SKM-1 treated with dmso at 0.1 percent for 144 hours (cell line): Measurements from ENCODE around the gene ELP2.
"Not testable (repeated sequence)": the region's sequence is repeated elsewhere in the genome, so short reads cannot be mapped to it uniquely, and the experiment has no call there.

Experiments used
- DNase-seq: peaks from one replicate; lab custom pipeline; 2025; ENCODE audit not compliant: unreplicated experiment; lab: John Stamatoyannopoulos, UW

The ELP2 gene

GRCh38 chr18:36187193-36187825 is 57.6 kb downstream of the ELP2 start, which contains the start of gene MOCOS:
TSS of gene MOCOS (plus strand) at chr18:36187497. CDS start at chr18:36187540, 43 bp downstream.
- peak; percentile 22 for DNase-seq

GRCh38 chr18:36187826-36188721 is 58.4 kb downstream of the ELP2 start:
- peak; percentile 18 for DNase-seq

- DNase-seq, result no peak
Observed at GRCh38 chr18:36188916-36189315, 59.2 kb downstream of the ELP2 start.

GRCh38 chr18:36189486-36189885 is 59.8 kb downstream of the ELP2 start:
- no peak for DNase-seq

- DNase-seq, result no peak
Observed at GRCh38 chr18:36191286-36191685, 61.6 kb downstream of the ELP2 start.

GRCh38 chr18:36191711-36192110 is 62.0 kb downstream of the ELP2 start:
- DNase-seq, result no peak

GRCh38 chr18:36194600-36195315 is 65.1 kb downstream of the ELP2 start:
- DNase-seq, result no peak

GRCh38 chr18:36195427-36196122 is 65.9 kb downstream of the ELP2 start:
- no peak for DNase-seq

- DNase-seq, result no peak
Observed at GRCh38 chr18:36196238-36196995, 66.7 kb downstream of the ELP2 start.

- DNase-seq, result no peak
Observed at GRCh38 chr18:36197511-36198166, 67.9 kb downstream of the ELP2 start.

- no peak for DNase-seq
Observed at GRCh38 chr18:36199691-36200295, 70.1 kb downstream of the ELP2 start.

- DNase-seq, result no peak
Observed at GRCh38 chr18:36200354-36200771, 70.7 kb downstream of the ELP2 start.

GRCh38 chr18:36201765-36202164 is 72.1 kb downstream of the ELP2 start:
- no peak for DNase-seq

GRCh38 chr18:36203360-36203895 is 73.7 kb downstream of the ELP2 start:
- no peak for DNase-seq

- no peak for DNase-seq
Observed at GRCh38 chr18:36205166-36205565, 75.5 kb downstream of the ELP2 start.

GRCh38 chr18:36207303-36207702 is 77.6 kb downstream of the ELP2 start:
- DNase-seq, result no peak

GRCh38 chr18:36207969-36208368 is 78.3 kb downstream of the ELP2 start:
- not testable (repeated sequence) for DNase-seq

- no peak for DNase-seq
Observed at GRCh38 chr18:36211612-36212065, 81.9 kb downstream of the ELP2 start.
